GM18867 (cell line): ENCODE measurements around the gene TH.

Experiments
- ATAC-seq: cut with Tn5 transposase; IDR thresholded peaks from one replicate; pipeline ENCODE4 v1.9.1; 2021; ENCODE audit warnings: mild to moderate bottlenecking, moderate library complexity; ENCODE audit not compliant: unreplicated experiment

Gene TH

GRCh38 chr11:2208691-2209369 is 37.2 kb upstream of the TH start:
- ATAC-seq = no peak

- no peak for ATAC-seq
Measured at GRCh38 chr11:2207773-2208621, 36.4 kb upstream of the TH start.

- ATAC-seq = no peak
Measured at GRCh38 chr11:2207212-2207611, 35.6 kb upstream of the TH start.

- no peak for ATAC-seq
Measured at GRCh38 chr11:2205981-2206690, 34.5 kb upstream of the TH start.

GRCh38 chr11:2205214-2205720 is 33.7 kb upstream of the TH start:
- no peak for ATAC-seq

GRCh38 chr11:2204361-2205213 is 33.0 kb upstream of the TH start:
- no peak for ATAC-seq

GRCh38 chr11:2203440-2204259 is 32.0 kb upstream of the TH start:
- ATAC-seq = no peak

- ATAC-seq = no peak
Measured at GRCh38 chr11:2202900-2203439, 31.4 kb upstream of the TH start.

- ATAC-seq = no peak
Measured at GRCh38 chr11:2202071-2202899, 30.7 kb upstream of the TH start.

- ATAC-seq = no peak
Measured at GRCh38 chr11:2201542-2201941, 29.9 kb upstream of the TH start.

GRCh38 chr11:2200957-2201519 is 29.4 kb upstream of the TH start:
- no peak for ATAC-seq

GRCh38 chr11:2200536-2200935 is 28.9 kb upstream of the TH start:
- ATAC-seq = no peak

GRCh38 chr11:2199466-2200341 is 28.1 kb upstream of the TH start:
- no peak for ATAC-seq

GRCh38 chr11:2198621-2199365 is 27.2 kb upstream of the TH start:
- ATAC-seq = no peak

GRCh38 chr11:2197771-2198520 is 26.3 kb upstream of the TH start:
- no peak for ATAC-seq
